ENCODE data around the gene MPRIP. TPM values are rescaled to one million over a fixed set of nuclear protein-coding genes. Genes with fewer than 3 reads are reported as not detected.

Gene MPRIP
- total and polyA plus RNA-seq, 2 donors (not counting 1 experiment from before 2014, with no cell fraction given) = 130 to 299 TPM

GRCh38 chr17:17172990-17173389, 130.7 kb downstream of the MPRIP start:
- H3K9me3 Mint-ChIP-seq (ENCODE audit: insufficient read depth) = no peaks in the 10 kb centered on the region
- no peaks in the 10 kb centered on the region for H3K27me3 Mint-ChIP-seq
- TF ChIP-seq, protein P1, sequence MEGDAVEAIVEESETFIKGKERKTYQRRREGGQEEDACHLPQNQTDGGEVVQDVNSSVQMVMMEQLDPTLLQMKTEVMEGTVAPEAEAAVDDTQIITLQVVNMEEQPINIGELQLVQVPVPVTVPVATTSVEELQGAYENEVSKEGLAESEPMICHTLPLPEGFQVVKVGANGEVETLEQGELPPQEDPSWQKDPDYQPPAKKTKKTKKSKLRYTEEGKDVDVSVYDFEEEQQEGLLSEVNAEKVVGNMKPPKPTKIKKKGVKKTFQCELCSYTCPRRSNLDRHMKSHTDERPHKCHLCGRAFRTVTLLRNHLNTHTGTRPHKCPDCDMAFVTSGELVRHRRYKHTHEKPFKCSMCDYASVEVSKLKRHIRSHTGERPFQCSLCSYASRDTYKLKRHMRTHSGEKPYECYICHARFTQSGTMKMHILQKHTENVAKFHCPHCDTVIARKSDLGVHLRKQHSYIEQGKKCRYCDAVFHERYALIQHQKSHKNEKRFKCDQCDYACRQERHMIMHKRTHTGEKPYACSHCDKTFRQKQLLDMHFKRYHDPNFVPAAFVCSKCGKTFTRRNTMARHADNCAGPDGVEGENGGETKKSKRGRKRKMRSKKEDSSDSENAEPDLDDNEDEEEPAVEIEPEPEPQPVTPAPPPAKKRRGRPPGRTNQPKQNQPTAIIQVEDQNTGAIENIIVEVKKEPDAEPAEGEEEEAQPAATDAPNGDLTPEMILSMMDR (IDR thresholded peaks at IDR 0.05) = no peak
- no peak for TF ChIP-seq EZH2 (IDR thresholded peaks at IDR 0.05; ENCODE audit: borderline replicate concordance, insufficient read depth, low read depth, low read length, poor library complexity, severe bottlenecking)
- H3K9ac ChIP-seq (ENCODE audit: low read length) = no peak overlapping the region
- H3K36me3 ChIP-seq (replicated peaks in 1 of 2; ENCODE audit: control extremely low read depth in 1 of 2, control insufficient read depth in 1 of 2, extremely low read depth in 1 of 2, insufficient read depth in 2 of 2, low read length in 1 of 2) = peaks cover 2 to 75% of the 10 kb centered on the region in 2 experiments
- H3K4me3 Mint-ChIP-seq = no peak overlapping the region
- H3K27me3 ChIP-seq (replicated peaks in 1 of 4; ENCODE audit: control extremely low read depth in 1 of 4, control insufficient read depth in 3 of 4, insufficient read depth in 4 of 4, low read length in 3 of 4) = no peaks in the 10 kb centered on the region
- H3K79me2 ChIP-seq (ENCODE audit: control insufficient read depth, insufficient read depth, low read length) = no peaks in the 10 kb centered on the region
- no peak overlapping the region for H2AFZ ChIP-seq (ENCODE audit: insufficient read depth, low read depth, low read length, poor library complexity, severe bottlenecking)
- peaks cover 9% of the 10 kb centered on the region for H4K20me1 ChIP-seq (ENCODE audit: control insufficient read depth, insufficient read depth, low read length, poor library complexity, severe bottlenecking)
- 91% methylated on average over 9 of the region's 9 CpGs for WGBS (ENCODE audit: insufficient coverage)
- CTCF ChIA-PET = no interaction called here
- peaks cover 31% of the 10 kb centered on the region for H3K4me1 Mint-ChIP-seq
- H3K4me1 ChIP-seq (ENCODE audit: control insufficient read depth in 2 of 2, insufficient read depth in 2 of 2, low read length in 2 of 2) = peaks cover 20 to 23% of the 10 kb centered on the region in 2 donors
- no peak overlapping the region for H3K4me3 ChIP-seq (ENCODE audit: control extremely low read depth in 1 of 5, extremely low read depth in 1 of 5, insufficient read depth in 1 of 5, low read depth in 2 of 5, low read length in 4 of 5)
- ATAC-seq (ENCODE audit: low read depth) (no peak), DNase-seq (no peak)
- no peaks in the 10 kb centered on the region for H3K9me3 ChIP-seq (ENCODE audit: control extremely low read depth in 1 of 3, control insufficient read depth in 2 of 3, insufficient read depth in 1 of 3, low read length in 2 of 3)
- H3K27ac ChIP-seq (ENCODE audit: low read length in 2 of 2) = no peak overlapping the region
- intact Hi-C loops (cut with micrococcal nuclease) = no loop called here
- no peak overlapping the region for H3K4me2 ChIP-seq (replicated peaks; ENCODE audit: low read depth, low read length, poor library complexity, severe bottlenecking)
- H3K27ac Mint-ChIP-seq = peak overlapping the region; percentile 59
- POLR2A ChIA-PET = no interaction called here

DNA sequence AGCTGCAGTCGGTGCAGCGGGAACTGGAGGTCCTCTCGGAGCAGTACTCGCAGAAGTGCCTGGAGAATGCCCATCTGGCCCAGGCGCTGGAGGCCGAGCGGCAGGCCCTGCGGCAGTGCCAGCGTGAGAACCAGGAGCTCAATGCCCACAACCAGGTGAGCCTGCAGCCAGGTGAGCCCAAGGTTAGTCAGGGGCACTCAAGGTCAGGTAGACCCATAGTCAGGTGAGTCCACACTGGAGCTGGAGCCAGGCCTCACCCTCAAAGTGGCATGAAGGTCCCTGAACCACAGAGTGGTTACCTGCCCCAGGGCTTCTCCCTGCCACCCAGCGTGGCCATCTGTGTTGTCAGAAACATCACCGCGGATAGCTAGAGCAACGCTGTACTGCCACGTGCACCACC, 131.7 kb downstream of the MPRIP start:
- Histone ChIP-seq H3K9ac (ENCODE audit: low read length) (no peak overlapping the region), H3K4me1 (ENCODE audit: control insufficient read depth in 2 of 2, insufficient read depth in 2 of 2, low read length in 2 of 2) (peaks cover 20 to 23% of the 10 kb centered on the region in 2 donors), H3K79me2 (ENCODE audit: control insufficient read depth, insufficient read depth, low read length) (no peaks in the 10 kb centered on the region), H2AFZ (ENCODE audit: insufficient read depth, low read depth, low read length, poor library complexity, severe bottlenecking) (no peak overlapping the region), H3K36me3 (replicated peaks in 1 of 2; ENCODE audit: control extremely low read depth in 1 of 2, control insufficient read depth in 1 of 2, extremely low read depth in 1 of 2, insufficient read depth in 2 of 2, low read length in 1 of 2) (peaks cover 2 to 81% of the 10 kb centered on the region in 2 experiments), H3K27ac (ENCODE audit: low read length in 2 of 2) (peak overlapping the region in 1 of 2 donors; percentile 36), H3K27me3 (replicated peaks in 1 of 4; ENCODE audit: control extremely low read depth in 1 of 4, control insufficient read depth in 3 of 4, insufficient read depth in 4 of 4, low read length in 3 of 4) (no peaks in the 10 kb centered on the region), H3K9me3 (ENCODE audit: control extremely low read depth in 1 of 3, control insufficient read depth in 2 of 3, insufficient read depth in 1 of 3, low read length in 2 of 3) (no peaks in the 10 kb centered on the region), H3K4me3 (ENCODE audit: control extremely low read depth in 1 of 5, extremely low read depth in 1 of 5, insufficient read depth in 1 of 5, low read depth in 2 of 5, low read length in 4 of 5) (no peak overlapping the region), H3K4me2 (replicated peaks; ENCODE audit: low read depth, low read length, poor library complexity, severe bottlenecking) (no peak overlapping the region), H4K20me1 (ENCODE audit: control insufficient read depth, insufficient read depth, low read length, poor library complexity, severe bottlenecking) (peaks cover 9% of the 10 kb centered on the region)
- Mint-ChIP-seq H3K4me1 (peaks cover 33% of the 10 kb centered on the region), H3K4me3 (no peak overlapping the region), H3K27me3 (no peaks in the 10 kb centered on the region), H3K9me3 (ENCODE audit: insufficient read depth) (no peaks in the 10 kb centered on the region), H3K27ac (no peak overlapping the region)
- intact Hi-C loops (cut with micrococcal nuclease) = no loop called here
- ChIA-PET CTCF (no interaction called here), POLR2A (no interaction called here)
- TF ChIP-seq EZH2 (IDR thresholded peaks at IDR 0.05; ENCODE audit: borderline replicate concordance, insufficient read depth, low read depth, low read length, poor library complexity, severe bottlenecking) = no peak
- TF ChIP-seq, protein P1 (IDR thresholded peaks at IDR 0.05) = no peak
- no peak for ATAC-seq (ENCODE audit: low read depth)
- WGBS (ENCODE audit: insufficient coverage) = 97% methylated on average over 14 of the region's 14 CpGs
- no peak for DNase-seq
